Measurements from ENCODE around the gene ZNF414.

ZNF414 gene

DNA sequence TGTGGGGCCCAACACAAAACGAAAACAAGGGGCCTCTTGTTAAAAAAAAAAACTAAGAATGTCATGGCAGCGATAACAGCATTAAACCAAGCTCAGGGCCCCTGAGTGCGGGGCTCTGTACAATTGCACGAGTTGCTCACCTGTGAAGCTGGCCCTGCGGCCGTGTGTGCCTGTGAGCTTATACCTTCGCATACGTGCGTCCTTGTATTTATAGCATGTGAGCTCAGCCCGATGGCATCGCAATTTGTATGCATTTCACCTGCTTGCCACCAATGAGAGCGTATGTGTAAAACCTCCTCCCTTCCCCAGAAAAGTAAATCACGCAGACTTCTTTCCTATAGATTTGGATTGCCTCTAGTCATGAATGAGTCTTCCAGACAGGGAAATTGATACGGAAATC, 52.1 kb downstream of the ZNF414 start:
- DNase-seq = no peak

DNA sequence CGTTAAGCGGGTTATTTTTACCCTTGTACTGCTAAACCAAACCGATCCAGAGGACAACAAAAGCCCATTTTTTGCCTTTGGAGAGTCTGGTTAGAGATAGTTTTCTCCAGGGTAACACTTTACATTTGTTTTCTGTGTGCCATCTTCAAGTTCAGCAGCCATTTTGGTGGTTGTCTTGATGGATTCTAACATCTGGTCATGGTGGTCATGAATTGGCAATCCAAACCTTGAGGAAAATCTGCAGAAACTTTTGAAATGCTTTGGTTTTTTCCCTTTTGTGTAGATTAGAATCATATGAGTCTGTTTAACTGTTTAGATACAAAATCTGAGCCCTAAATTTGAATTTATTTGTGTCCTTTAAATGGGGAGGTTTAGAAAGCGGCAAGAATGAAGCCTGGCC, 52.6 kb downstream of the ZNF414 start:
- no peak for DNase-seq

DNA sequence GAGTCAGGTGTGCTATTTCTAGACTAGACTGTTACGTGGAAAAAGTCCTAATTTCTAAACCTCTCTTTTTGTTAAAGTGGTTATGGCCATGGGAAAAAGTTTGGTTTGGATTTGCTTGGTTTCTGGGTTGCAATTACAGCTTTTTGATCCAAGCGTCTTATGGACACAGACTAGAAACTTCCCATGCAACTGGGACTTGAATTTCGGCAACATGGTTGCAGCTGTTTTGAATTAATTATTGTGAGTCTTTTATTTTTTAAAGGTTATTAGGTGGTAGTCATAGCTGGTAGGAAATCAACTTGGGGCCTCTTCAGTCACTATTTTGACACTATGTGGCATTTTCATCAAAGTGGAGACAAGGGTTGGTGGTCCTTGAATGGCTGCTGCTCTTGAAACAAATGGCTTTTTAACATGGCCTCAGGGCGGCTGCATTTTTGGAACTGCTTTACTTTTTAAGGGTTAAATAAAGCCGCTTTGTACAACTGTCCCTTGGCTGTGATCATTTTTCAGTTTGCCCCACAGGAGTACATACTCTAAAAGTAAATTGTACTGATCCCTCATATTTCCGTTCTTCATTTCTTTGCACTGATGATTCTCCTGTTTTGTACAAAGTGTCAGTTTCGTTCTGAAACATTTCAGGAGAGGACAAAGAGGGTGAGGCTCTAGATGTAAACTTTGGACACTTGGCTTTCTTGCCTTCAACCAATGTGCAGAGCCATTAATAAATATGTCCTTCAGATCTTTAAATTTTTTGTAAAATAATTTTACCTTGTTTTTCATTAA, 53.3 kb downstream of the ZNF414 start:
- no peak for DNase-seq
